ENCODE measurements around the gene MIPEP.

Gene MIPEP

GRCh38 chr13:23805122-23805521 lies 84.1 kb downstream of the MIPEP start:
- no peak for DNase-seq

GRCh38 chr13:23804166-23804565 lies 85.0 kb downstream of the MIPEP start:
- DNase-seq = no peak

DNA sequence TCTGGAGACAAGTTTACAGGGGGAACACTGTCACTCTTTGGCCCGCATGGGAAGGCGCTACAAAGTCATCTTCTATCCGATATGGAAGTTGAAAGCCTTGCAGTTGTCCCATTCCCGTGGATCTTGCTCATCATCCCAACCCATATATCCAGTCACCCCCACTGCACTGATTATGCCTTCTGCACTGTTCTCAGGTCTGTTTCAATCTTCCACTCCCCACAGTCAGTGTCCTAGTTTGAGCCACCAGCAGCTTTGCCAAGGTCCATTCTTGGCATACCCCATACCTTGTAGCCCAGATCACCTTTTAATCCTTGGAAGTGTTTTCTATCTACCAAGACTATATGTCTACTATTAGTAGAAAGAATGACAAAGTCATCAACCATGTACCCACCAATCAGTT lies 88.1 kb downstream of the MIPEP start:
- no peak for DNase-seq

DNA sequence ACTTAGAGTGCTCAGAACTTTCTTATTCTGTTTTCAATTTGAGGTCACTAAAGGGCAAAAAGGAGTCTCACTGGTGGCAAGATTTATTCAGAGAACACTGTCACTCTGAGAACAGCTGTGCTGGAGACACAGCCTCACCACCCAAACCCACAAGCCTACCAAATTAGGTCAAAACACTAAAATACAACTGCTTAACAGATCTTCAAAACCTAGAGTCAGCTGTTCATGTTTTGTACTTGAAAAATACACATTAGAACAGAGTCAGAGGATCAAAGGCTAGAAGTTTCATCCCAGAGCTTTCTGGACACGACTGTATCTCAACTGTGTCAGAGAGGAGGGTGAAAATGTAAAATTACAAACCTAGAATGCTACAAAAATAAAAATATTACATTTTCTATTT lies 89.3 kb downstream of the MIPEP start:
- peak in 1 of 2 donors; percentile 3 for DNase-seq

GRCh38 chr13:23797276-23797903 lies 91.8 kb downstream of the MIPEP start:
- DNase-seq = no peak

GRCh38 chr13:23796551-23796950 lies 92.6 kb downstream of the MIPEP start:
- DNase-seq = no peak

GRCh38 chr13:23794267-23795161 lies 94.7 kb downstream of the MIPEP start:
- DNase-seq = no peak

DNA sequence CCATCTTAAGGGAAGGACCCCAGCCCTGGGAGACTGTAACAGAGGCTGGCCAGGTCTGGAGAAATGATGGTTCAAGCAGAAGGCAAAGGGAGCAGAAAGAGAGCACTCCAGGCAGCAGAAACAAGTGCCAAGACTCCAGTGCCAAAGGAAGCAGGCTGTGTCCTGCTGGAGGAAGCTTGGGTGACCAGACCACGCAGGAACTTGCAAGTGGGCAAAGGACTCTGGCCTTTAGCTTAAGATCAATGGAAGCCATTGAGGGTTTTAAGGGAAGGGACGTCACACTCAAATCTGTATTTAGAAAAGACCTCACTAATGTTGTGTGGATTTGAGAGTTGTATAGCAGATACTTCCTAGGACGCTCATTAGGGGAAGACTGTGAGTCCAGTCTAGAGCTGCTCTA lies 95.5 kb downstream of the MIPEP start:
- DNase-seq = no peak

- DNase-seq = no peak
Measured at GRCh38 chr13:23792680-23793079, 96.5 kb downstream of the MIPEP start.

DNA sequence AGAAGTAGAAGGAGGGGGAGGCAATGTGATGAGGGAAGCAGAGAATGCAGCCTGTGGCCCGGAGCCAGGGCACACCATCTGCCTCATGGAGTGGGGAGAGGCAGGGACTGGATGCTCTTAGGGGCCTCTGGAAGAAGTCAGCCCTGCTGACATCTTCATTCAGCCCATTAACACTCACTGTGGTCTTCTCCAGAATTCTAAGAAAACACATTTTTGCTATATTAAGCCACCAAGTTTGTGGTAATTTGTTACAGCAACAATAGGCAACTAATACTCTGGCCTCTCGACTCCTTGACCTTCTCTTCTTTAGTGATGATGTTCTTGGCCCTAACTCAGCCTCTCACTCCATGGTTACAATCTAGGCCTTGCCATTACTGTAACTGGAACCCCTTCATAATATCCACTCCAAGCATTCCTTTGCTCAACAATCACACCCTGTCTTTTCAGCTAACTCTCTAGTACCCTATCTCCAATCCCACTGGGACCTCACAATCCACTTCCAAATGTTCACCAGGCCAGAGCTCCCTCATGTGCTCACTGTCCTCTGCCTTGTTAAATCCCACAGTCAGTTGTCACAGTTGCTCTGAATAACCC lies 98.5 kb downstream of the MIPEP start:
- no peak for DNase-seq

DNA sequence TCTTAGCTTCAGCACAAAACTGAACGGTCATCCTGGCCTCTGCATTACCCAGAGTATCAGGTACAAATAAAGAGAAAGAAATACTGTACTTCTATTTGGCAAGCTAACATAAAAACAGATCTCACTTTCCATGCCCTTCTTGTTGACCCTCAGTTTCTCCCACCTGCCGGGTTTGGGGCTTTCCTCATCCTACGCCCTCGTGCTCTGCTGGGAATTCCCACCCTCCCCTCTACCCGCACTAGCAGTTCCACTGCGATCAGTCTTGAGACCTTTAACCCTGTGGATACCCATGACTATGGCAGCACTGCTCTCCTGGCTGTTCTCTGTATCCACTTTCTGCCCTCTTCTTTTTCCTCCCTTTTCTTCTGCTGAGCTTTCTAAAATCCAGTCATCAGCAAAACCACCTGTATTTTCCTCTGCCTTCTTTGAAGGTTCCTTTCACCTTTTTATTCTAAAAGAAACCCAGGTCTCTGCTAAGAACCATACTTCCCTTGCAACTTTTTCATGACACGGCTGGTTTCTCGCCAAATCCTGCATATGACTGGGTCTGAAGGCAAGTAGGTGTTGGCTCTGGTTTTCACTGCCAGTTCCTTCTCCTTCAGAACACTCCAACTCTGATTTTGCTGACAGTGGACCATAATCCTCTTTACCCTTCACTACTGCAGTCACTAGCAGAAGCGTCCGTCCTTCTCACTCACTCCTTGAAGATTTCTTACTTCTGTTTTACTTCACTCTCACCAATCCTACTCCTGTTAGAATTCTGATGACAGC lies 99.4 kb downstream of the MIPEP start:
- DNase-seq = no peak

DNA sequence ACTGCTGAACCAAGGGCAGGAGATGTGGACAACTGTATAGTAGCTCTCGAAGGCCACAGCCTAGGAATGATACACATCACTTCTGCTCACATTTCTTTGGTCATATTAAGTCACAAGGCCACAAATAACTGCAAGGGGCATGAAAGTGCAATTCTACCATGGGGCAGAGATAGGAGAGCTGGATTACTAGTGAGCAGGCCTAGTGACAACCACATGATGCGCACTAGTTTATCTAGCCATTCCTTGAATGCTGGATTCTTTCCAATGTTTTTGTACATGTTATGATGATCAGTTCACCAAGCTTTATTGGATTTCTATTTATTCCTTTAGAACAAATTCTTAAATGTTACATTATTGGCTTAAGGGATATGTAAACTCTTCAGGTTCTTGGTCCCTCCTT lies 100.7 kb downstream of the MIPEP start:
- no peak for DNase-seq

- DNase-seq = no peak
Measured at GRCh38 chr13:23787464-23787863, 101.7 kb downstream of the MIPEP start.

GRCh38 chr13:23786607-23787006 lies 102.6 kb downstream of the MIPEP start:
- DNase-seq = no peak

DNA sequence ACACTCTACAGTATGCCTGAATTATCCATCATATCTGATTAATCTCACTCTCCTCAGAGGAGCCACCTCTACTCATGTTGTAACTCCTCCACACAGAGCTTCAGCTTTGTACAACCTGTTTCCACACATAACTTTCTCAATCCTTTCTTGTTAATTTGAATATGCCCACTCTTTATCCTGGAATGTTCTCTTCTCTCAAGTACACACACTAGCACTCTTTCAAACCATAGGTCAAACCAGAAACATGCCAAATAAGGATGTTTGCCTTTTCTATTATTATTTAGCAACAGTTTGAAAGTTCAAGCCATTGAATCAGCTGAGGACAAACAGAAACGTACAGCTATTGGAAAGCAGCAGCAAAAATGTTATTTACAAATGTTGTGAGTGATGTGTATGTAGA lies 110.3 kb downstream of the MIPEP start:
- no peak for DNase-seq

DNA sequence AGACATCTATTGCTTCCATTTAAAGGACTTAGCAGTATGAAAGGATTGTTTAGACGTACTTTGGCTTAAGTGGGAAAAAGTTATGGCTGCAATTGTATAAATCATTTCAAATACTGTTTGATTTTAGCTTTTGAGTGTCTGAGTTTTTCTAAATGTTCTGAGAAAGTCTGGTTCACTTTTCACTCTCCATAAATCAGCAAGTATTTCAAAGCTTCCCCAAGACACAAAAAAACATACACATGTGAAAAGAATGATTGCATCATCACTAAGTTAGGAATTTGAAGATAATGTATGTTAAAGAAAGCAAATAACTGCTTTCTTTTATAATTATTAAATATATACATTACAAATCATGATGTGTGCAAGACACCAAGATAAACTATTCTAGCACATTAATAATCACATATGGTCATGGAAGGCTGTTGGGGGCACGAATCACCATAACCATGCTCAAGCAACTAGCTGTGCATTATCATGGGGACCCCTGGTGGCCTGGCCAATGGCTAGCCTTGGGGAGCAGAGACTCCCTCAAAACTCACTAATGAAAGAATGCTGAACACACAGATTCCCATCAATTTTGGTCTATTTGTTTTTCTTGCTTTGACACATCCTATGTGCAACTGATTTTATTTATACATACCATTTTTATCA lies 111.1 kb downstream of the MIPEP start:
- no peak for DNase-seq

DNA sequence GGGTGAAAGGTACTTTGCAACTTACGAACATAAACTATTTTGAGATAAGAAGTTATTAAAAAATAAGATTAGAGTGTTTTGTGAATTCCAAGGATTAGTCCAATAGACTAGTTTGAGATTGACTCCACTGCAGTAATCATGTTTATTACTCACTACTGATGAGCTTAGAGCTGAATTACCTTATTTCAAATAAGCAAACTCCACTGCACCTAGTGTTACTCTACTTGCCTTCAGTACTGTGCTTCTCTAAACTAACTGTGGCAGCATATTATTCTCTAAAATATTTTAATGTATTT lies 111.7 kb downstream of the MIPEP start:
- DNase-seq = no peak

- DNase-seq = no peak
Measured at GRCh38 chr13:23776698-23777574, 112.3 kb downstream of the MIPEP start.

GRCh38 chr13:23772717-23773116 lies 116.5 kb downstream of the MIPEP start:
- DNase-seq = no peak

DNA sequence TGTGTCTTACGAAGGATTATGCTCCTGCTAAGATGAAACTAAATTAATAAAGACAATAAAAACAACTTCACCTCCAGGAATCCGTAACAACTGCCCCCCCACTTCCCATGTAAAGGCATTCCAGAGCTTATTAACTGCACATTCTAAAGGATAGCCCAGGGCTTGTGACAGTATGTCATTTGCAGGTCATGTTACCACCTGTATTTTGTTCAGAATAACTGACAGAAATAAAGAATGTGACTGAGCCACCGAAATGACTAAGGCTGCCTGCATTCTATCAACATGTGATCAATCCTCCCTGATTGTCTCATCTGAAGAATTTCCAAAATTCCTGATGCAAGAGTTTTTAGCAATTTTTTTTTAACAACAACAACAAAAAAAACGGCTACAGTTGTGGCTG lies 117.2 kb downstream of the MIPEP start:
- DNase-seq = no peak

DNA sequence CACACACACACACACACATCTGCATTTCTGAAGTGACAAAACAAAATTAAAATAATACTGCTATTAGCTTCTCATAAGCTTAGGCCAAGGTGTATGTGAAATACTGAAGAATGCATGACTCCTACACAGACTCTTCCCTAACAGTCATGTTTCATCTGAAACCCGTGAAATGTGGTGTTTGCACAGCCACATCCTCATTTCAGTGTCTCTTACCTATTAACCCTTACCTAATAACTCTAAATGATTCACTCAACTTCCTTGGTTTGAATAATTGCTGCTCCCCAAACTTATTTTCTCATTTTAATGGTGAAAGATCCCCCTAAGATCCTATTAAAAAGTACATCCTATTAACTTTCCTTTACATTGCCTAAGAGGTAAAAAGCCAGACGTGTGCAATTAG lies 117.6 kb downstream of the MIPEP start:
- DNase-seq = no peak

- DNase-seq = no peak
Measured at GRCh38 chr13:23770973-23771372, 118.2 kb downstream of the MIPEP start.
